Body of pancreas (tissue), 4 donors: ENCODE results near the gene ISG20. TPM values are rescaled to one million over a fixed set of nuclear protein-coding genes. Genes with fewer than 3 reads are reported as not detected.

Experiments
- ATAC-seq: fragments of 150-250 bp; one replicate; pipeline ENCODE4 v1.9.1; 2016
- DNase-seq, 4 donors: peaks; one replicate each; pipeline ENCODE4 v3.0.0-alpha.2; 2019
- H3K27ac ChIP-seq, 4 donors: fragments of 200-600 bp; sonication (generic); 1 replicate in 3 of 4; 2 replicates in 1 of 4; pipeline versions ENCODE4 v1.5.1 to v1.6.1; 2016 to 2019; ENCODE audit warnings: mild to moderate bottlenecking in 1 of 4, mixed read lengths in 1 of 4, moderate library complexity in 1 of 4
- H3K27me3 ChIP-seq, 2 donors: fragments of 200-600 bp; sonication (generic); one replicate each; pipeline ENCODE4 v1.6.0; 2016; ENCODE audit warnings: mild to moderate bottlenecking in 1 of 2
- H3K36me3 ChIP-seq, 2 donors: fragments of 200-600 bp; sonication (generic); replicated peaks in 1 of 2; 2 replicates each; pipeline ENCODE4 v1.5.1; 2016; ENCODE audit warnings: low read depth in 2 of 2; ENCODE audit not compliant: insufficient read depth in 1 of 2
- H3K4me1 ChIP-seq: fragments of 200-600 bp; sonication (generic); one replicate; pipeline ENCODE4 v1.6.0; 2016
- H3K4me3 ChIP-seq, 2 donors: fragments of 200-600 bp; sonication (generic); 1 replicate in 1 of 2; 2 replicates in 1 of 2; pipeline ENCODE4 v1.5.1; 2016 to 2019
- H3K9me3 ChIP-seq, 3 donors: fragments of 200-600 bp; sonication (generic); 1 replicate in 2 of 3; 2 replicates in 1 of 3; pipeline ENCODE4 v1.5.1; 2016
- POLR2A ChIP-seq, 3 donors: fragments of 450-650 bp; IDR thresholded peaks; one replicate each; pipeline ENCODE4 v1.6.1; 2016; ENCODE audit warnings: antibody characterized with exemption in 3 of 3, mild to moderate bottlenecking in 2 of 3
- WGBS, 2 donors: methylation state at CpG; one replicate each; pipeline ENCODE4 v1.1.5; 2017; 5-methylcytosine and 5-hydroxymethylcytosine counted together
- intact Hi-C: fragments of 100-400 bp; cut with DNase I; formaldehyde crosslinking; loops from one replicate; pipeline ENCODE4 v1.15.1; 2023
- total RNA-seq, 2 donors: library from RNA; depleted of rRNA; stranded (reverse); fragments of >200 nt; gene quantifications; one replicate each; pipeline ENCODE4 v1.1.0, GENCODE V29; 2016
- TF ChIP-seq, protein P1 (sequence below), 7 experiments: fragments of 450-650 bp in 4 of 7; fragments of 200-600 bp in 3 of 7; sonication (generic) in 3 of 7; IDR thresholded peaks; one replicate each; pipeline ENCODE4 v1.5.1; 2016 to 2019; ENCODE audit warnings: antibody characterized with exemption in 7 of 7

Gene ISG20
- total RNA-seq, 2 donors from 2014 or later: 2.9 to 25.4 TPM

DNA sequence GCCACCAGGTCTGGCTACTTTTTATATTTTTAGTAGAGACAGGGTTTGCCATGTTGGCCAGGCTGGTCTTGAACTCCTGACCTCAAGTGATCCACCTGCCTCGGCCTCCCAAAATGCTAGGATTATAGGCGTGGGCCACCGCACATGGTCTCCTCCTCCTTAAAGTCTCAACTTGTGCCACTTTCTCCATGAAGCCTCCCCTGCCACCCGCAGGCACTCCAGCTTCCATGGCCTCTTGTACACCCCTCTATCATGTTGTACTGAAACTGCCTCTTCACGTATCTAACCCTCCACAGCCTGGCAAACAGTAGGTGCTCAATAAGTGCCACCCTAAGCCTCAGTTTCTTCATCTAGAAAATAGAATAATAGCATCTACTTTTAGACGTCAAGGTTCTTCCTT is 39.9 kb downstream of the ISG20 start:
- Histone ChIP-seq H3K36me3 (no peaks in the 10 kb centered on the region), H3K27me3 (no peaks in the 10 kb centered on the region), H3K4me3 (no peak overlapping the region), H3K9me3 (no peaks in the 10 kb centered on the region), H3K4me1 (peaks cover 13% of the 10 kb centered on the region), H3K27ac (no peak overlapping the region)
- DNase-seq (no peak), ATAC-seq (no peak)
- intact Hi-C loops: no loop called here
- 86 to 92% methylated on average over 6 of the region's 6 CpGs for WGBS, 2 donors
- TF ChIP-seq, protein P1, sequence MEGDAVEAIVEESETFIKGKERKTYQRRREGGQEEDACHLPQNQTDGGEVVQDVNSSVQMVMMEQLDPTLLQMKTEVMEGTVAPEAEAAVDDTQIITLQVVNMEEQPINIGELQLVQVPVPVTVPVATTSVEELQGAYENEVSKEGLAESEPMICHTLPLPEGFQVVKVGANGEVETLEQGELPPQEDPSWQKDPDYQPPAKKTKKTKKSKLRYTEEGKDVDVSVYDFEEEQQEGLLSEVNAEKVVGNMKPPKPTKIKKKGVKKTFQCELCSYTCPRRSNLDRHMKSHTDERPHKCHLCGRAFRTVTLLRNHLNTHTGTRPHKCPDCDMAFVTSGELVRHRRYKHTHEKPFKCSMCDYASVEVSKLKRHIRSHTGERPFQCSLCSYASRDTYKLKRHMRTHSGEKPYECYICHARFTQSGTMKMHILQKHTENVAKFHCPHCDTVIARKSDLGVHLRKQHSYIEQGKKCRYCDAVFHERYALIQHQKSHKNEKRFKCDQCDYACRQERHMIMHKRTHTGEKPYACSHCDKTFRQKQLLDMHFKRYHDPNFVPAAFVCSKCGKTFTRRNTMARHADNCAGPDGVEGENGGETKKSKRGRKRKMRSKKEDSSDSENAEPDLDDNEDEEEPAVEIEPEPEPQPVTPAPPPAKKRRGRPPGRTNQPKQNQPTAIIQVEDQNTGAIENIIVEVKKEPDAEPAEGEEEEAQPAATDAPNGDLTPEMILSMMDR (IDR thresholded peaks at IDR 0.05): no peak
- no peak for TF ChIP-seq POLR2A (IDR thresholded peaks at IDR 0.05)

DNA sequence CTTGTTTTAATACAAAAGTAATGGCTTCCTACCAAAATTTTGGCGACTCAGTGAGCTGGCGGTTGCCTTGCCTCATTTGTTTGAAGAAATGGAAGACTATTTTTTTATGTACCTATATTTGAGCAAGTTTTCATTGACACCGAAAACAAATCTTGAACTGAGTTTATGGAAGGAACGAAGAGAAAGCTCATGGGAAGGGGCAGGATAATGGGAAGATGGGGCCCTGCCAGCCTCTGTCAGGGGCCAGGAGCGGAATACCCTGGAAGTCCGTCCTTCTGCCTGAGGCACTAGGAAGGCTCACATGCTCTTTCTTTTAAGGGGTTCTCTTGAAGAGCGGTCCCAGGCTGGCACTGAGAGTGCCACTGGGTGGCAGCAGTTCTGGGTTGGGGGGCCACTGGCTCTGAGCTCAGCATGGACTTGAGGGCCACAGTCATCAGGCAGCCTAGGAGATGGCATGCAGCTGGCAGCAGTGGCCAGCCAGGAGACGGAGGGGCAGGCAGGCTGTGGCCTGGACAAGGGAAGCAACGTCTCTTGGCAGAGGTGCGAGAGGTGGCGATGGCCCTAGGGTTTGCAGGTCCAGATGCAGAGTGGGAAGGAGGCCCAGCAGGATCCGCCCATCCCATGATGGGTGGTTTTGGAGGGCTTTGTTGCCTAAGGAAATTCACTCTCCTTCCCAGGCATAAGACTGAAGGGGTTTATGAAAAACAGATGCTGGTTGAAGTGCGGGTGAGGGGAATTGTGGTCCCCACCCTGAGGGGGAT is 41.6 kb downstream of the ISG20 start:
- TF ChIP-seq, protein P1 (IDR thresholded peaks at IDR 0.05): no peak
- no peak for TF ChIP-seq POLR2A (IDR thresholded peaks at IDR 0.05)
- H3K27me3 ChIP-seq: no peaks in the 10 kb centered on the region
- H3K4me1 ChIP-seq: peaks cover 13% of the 10 kb centered on the region
- H3K36me3 ChIP-seq: no peaks in the 10 kb centered on the region
- no peak overlapping the region for H3K27ac ChIP-seq
- no peaks in the 10 kb centered on the region for H3K9me3 ChIP-seq
- WGBS, 2 donors: 90 to 96% methylated on average over 12 to 13 of the region's 13 CpGs
- intact Hi-C loops: no loop called here
- H3K4me3 ChIP-seq: no peak overlapping the region
- DNase-seq: no peak
- ATAC-seq: no peak

DNA sequence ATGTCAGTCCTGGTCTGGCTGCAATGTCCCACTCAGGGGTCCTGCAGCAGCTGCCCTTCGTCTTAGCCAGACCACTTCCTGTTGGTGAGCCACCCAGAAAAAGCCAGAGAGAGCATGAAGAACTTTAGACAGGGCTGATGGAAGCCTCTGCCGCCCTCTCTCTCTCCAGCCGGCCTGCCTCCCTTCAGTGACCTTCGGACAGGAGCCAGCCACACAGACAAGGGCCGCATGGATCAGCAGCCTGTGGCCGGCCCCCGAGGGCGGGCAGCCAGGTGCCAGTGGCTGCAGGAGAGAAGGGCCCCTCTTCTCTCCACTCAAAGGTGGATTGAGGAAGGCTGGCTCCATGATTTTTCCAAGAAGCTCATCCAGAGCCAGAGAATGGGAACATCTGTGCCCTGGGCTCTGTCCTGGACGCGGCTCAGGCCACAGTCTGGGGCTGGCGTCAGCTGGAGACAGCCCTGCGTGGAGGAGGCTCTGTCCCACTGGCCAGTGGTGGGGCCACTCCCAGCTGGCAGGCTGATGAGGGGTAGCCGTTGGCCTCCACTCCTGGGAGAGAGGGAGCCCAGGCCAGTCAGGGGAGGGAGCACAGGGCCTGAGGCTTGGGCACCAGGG is 42.9 kb downstream of the ISG20 start:
- 25 to 40% methylated on average over 3 to 13 of the region's 13 CpGs for WGBS, 2 donors
- intact Hi-C loops: no loop called here
- peak overlapping the region in 2 of 4 donors; percentile 40 to 57 for H3K27ac ChIP-seq
- H3K36me3 ChIP-seq: no peaks in the 10 kb centered on the region
- TF ChIP-seq, protein P1 (IDR thresholded peaks at IDR 0.05): no peak
- no peak for TF ChIP-seq POLR2A (IDR thresholded peaks at IDR 0.05)
- no peaks in the 10 kb centered on the region for H3K9me3 ChIP-seq
- peaks cover 13% of the 10 kb centered on the region for H3K4me1 ChIP-seq
- H3K27me3 ChIP-seq: no peaks in the 10 kb centered on the region
- H3K4me3 ChIP-seq: no peak overlapping the region
- peak; percentile 78 for ATAC-seq
- peak; percentile 45 to 76 (median 57) for DNase-seq

DNA sequence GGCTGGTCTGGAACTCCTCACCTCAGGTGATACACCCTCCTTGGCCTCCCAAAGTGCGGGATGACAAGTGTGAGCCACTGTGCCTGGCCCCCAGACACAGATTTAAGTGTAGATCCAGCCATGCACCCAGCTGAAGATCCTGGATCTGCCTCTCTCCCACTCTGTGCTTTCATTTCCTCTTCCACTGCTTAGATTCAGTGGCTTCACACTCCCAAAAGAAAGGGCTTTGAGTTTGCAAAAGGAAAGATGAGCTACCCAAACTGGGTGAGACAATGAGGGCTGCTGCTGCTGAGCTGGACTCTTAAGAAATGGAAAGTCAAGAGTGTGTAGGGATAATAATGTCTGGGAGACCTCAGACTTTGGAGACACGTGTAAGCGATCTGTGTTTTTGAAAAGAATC is 45.5 kb downstream of the ISG20 start:
- Histone ChIP-seq H3K4me3 (no peak overlapping the region), H3K9me3 (no peaks in the 10 kb centered on the region), H3K27ac (no peak overlapping the region), H3K36me3 (no peaks in the 10 kb centered on the region), H3K4me1 (peaks cover 13% of the 10 kb centered on the region), H3K27me3 (no peaks in the 10 kb centered on the region)
- 62% methylated on average over 3 of the region's 3 CpGs for WGBS, 2 donors
- DNase-seq (no peak), ATAC-seq (no peak)
- intact Hi-C loops: no loop called here
- TF ChIP-seq POLR2A (IDR thresholded peaks at IDR 0.05): no peak
- TF ChIP-seq, protein P1 (IDR thresholded peaks at IDR 0.05): no peak
